Spleen (tissue), 7 donors: ENCODE measurements around the gene CCDC7.

Experiments used
- CTCF ChIP-seq, 11 experiments: fragments of 200-600 bp in 7 of 11; fragments of 450-650 bp in 4 of 11; sonication (generic) in 4 of 11; IDR thresholded peaks in 8 of 11; conservative IDR thresholded peaks in 3 of 11; 1 replicate in 7 of 11; 2 replicates in 4 of 11; pipeline versions ENCODE4 v1.4.0 to v1.8.0; 2016 to 2021; ENCODE audit warnings: antibody characterized with exemption in 11 of 11, inconsistent platforms in 4 of 11, mild to moderate bottlenecking in 1 of 11
- POLR2A ChIP-seq, 3 donors: fragments of 450-650 bp; IDR thresholded peaks; one replicate each; pipeline ENCODE4 v1.5.1; 2017; ENCODE audit warnings: antibody characterized with exemption in 3 of 3, mild to moderate bottlenecking in 1 of 3
- POLR2AphosphoS5 ChIP-seq, 3 donors: sonication (generic); formaldehyde crosslinking; IDR thresholded peaks; one replicate each; pipeline ENCODE4 v1.5.1; 2017; ENCODE audit warnings: antibody characterized with exemption in 3 of 3
- donor health status: DM: no; HTN: no; CAD: no; lungs with moderate emphysema.
- donor health status: DM: no; HTN: no; CAD: no.
- donor health status: DM: no; HTN: no; CAD: no.

GRCh38 chr10:32489901-32490300 lies 44.0 kb downstream of the CCDC7 start:
- TF ChIP-seq CTCF (IDR thresholded peaks at IDR 0.05 in 8 of 11, conservative IDR thresholded peaks at IDR 0.05 in 3 of 11), result no peak
- TF ChIP-seq POLR2AphosphoS5 (IDR thresholded peaks at IDR 0.05), result no peak
- no peak for TF ChIP-seq POLR2A (IDR thresholded peaks at IDR 0.05)
